Measurements from ENCODE around the gene GOLGA6D.
"Not testable (repeated sequence)": the region's sequence is repeated elsewhere in the genome, so short reads cannot be mapped to it uniquely, and the experiment has no call there.

The GOLGA6D gene

DNA sequence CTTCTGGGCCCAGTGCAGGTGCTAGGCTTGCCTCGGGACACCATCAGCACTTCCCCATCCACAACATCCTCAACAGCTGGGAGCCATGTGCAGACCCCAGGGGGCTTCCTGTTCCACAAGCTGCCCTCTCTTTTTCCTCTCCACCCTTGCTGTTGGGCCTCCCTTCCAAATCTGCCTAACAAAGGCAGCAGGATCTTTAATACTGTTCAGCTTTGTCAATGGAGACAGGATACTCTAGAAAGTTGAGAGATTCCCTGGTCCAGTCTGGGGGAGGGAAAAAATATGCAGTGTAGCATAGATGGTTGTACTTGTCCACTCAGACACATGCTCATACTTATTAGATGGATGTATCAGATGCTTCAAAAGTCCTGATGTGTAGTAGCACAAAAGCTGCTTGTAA, 4.1 kb upstream of the GOLGA6D start:
- DNase-seq (ENCODE audit: low spot score) = not testable (repeated sequence)

DNA sequence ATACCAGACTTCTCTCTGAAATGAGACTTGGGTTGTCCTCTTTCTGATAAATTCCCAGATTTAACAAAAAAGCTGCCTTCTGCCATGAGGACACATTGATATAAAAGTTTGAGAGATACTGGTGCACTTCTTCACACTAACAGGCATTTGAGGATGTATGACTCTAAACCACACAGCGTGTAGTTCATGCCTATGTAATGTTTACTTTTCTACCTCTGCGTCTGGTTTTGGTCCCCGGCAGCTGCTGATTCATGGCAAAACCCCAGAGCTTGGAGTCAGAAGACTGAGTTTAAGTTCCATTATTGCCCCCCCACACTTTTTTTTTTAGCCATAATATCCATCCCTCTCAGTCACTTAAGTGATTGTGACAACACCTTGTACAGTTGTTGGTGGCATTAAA, 1.5 kb downstream of the GOLGA6D start:
- DNase-seq (ENCODE audit: low spot score) = not testable (repeated sequence)

DNA sequence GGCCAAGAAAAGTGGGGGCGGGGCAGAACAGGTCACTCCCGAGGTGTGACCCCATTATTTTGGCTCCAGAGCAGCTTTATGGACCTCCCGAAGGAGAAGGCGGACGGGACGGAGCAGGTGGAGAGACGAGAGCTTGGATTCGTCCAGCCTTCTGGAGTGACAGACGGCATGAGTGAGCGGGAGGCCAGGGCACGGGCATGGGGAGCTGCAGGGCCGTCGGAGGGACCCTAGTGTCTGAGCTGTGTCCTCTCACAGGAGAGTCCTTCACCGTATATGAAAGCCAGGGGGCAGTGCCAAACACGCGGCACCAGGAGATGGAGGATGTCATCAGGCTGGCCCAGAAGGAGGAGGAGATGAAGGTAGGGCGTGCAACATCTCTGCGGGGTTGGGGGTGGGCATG, 11.0 kb downstream of the GOLGA6D start:
- DNase-seq (ENCODE audit: low spot score) = not testable (repeated sequence)

DNA sequence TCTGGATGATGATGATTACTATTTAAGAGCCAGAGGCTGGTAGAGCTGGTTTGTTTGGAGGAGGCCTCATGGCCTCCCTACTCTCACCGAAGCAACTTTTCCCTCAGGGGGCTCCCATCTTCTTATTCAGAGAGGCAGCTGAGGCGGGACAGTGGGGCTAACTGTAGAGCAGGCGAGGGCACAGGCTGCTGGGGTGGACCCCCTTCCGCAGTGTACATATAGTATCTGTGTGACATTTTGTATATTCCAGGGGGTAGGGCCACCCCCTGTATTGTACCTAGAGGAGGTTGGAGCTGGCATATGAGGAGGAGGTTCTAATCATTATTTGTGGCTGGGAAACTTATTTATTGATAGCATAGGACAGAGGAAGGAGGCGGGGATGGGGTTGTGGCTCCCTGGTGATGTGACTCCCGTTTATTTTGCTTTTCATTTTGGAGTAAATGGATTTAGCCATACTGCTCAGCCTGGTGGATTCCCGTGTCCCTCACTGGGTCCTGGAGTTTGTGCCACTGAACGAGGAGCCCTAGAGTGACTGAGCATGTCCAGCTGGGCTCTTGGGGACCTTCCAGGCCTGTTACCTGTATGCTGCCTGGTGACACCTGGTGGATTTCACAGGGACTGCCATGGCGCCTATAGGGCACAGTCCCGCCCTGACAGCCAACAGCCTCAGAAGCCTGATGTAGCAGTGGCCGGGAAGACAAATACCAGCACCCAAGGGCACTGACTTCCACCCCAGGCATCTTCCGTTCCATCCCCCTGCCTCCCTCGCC, 16.1 kb downstream of the GOLGA6D start:
- DNase-seq (ENCODE audit: low spot score) = not testable (repeated sequence)

DNA sequence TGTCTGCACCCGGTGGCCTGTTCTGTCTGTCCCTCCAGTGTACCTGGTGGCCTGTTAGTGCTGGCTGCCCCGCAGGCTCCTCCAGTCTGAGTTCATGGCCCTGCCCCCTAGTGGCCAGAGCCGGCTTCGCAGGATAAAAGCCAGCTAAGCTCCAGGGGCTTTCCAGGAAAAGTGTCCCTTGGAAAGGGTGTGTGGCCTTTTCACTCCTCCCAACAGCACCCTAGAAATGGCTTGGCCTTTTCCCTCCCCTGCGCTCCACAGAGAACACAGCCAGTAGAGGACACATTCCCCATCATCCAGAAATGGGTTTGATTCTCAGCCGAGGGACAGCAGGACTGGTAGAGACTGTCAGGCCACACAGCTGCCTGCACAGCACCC, 16.7 kb downstream of the GOLGA6D start:
- not testable (repeated sequence) for DNase-seq (ENCODE audit: low spot score)

DNA sequence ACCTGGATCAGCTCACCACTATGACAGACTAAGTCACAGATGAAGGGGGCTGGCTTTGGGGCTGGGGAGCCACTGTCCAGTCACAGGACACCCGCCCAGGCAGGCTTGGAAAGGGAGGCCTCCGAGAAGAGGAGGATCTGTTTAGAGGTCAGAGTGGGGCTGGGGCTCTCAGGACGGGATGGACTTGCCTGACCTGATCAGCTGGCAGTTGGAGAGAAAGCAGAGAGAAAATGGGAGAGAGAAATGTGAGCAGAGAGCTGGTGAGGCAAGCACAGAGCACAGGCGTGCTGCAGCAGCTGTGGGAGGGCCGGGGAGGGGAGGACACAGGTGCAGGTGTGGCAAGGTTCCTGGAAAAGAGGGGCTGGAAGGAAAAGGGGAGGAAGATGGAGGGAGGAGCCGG, 17.4 kb downstream of the GOLGA6D start:
- DNase-seq (ENCODE audit: low spot score) = not testable (repeated sequence)

DNA sequence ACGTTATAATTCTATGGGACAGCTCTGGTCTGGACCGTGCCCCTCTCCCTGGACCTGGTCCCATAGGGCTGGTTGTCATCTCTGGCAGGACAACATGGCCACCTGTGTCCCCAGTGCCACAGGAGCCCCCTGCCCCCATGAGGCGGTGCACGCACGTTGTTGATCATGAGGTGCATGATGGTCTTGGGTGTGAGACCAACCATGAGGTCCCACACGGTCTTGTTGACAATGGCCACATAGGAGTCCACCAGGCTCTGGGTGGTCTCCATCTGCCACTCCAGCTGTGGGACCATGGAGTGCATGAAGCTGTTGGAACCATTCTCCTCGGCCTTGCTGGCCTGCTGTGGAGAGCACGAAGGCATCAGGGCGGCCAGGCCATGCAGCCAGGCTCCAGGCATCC, 19.7 kb downstream of the GOLGA6D start:
- DNase-seq (ENCODE audit: low spot score) = no peak

DNA sequence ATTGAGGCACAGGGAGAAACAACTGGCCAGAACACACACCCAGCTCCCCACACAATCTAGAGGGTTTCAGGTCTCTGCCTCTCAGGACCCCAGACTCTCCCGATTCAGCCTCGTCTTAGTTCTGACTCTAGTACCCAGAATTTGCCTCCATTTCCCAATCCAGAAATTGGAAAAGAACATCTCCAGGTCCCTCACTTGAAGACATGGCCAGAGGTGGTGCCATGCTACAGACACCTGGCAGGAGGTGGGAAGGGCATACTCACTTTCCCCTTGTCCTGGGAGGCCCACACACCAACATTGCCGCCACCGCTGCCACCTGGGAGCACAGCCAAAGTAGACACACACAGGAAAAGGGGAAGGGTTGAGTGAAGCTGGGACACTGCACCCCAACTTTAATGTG, 20.1 kb downstream of the GOLGA6D start:
- not testable (repeated sequence) for DNase-seq (ENCODE audit: low spot score)

DNA sequence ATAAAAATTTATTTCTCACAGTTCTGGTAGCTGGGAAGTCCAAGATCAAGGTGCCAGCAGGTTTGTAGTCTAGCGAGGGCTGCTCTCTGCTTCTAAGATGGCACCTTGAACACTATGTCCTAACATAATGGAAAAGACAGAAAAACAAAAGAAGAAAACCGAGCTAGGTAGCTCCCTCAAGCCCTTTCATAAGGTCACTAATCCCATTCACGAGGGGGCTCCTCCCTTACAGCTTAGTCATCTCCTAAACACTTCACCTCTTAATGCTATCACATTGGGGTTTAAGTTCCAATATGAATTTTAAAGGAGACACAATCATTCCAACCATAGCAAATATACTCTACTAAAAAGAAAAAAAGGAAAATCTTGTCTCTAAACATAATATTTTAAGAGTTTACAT, 23.6 kb downstream of the GOLGA6D start:
- DNase-seq (ENCODE audit: low spot score) = no peak

DNA sequence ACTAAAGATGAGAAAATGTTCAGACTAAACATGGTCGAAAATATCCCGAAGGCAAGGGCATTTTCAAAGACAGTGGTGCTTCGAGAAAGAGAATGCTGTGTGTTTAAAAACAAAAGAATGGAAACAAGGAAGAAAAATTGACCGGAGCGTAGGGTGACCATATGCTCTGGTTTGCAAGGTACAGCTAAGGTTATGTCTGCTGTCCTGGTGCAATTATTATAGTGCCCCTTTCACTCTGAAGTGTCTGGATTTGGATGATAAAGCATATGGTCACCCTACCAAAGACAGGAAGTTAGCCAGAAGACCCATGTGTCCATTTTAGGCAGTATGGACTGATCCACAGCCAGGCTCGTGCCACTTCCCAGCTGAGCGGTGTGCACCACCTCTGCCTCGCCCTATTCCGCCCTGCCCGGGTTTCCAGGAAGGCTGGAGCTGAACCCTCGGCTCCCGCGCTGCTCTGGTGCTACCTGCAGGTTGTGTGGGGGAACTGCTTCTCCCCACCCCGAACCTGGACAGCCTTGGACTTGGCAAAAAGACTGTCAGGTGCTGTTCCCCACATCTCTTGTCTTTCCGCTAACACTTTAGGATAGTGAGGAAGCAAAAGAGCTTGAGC, 25.2 kb downstream of the GOLGA6D start:
- peak; percentile 94 for DNase-seq (ENCODE audit: low spot score)

DNA sequence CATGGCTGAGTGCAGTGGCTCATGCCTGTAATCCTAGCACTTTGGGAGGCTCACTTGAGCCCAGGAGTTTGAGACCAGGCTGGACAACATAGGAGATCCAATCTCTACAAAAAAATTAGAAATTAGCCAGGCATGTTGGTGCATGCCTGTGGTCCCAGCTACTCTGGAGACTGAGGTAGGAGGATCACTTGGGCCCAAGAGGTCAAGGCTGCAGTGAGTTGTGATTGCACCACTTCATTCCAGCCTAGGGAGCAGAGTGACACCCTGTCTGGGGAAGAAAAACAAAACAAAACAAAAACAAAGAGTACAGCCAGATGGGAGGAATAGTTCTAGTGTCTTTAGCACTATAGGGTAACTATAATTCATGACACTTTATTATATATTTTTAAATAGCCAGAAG, 27.1 kb downstream of the GOLGA6D start:
- DNase-seq (ENCODE audit: low spot score) = no peak

DNA sequence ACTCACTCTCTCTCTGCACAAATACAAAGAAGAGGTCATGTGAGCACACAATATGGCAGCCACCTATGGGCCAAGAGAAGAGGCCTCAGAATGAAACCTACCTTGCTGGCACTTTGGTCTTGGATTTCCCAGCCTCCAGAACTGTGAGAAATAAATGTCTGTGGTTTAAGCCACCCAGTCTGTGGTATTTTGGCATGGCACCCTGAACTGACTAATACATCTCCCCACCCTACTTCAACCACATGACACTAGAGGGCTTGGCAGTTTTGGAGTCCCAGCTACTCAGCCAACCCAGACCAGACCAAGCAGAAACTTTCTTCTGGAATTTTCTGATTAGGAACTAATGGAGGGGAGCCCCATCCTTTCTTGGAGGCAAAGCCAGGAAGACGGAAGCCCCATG, 29.9 kb downstream of the GOLGA6D start:
- DNase-seq (ENCODE audit: low spot score) = not testable (repeated sequence)

DNA sequence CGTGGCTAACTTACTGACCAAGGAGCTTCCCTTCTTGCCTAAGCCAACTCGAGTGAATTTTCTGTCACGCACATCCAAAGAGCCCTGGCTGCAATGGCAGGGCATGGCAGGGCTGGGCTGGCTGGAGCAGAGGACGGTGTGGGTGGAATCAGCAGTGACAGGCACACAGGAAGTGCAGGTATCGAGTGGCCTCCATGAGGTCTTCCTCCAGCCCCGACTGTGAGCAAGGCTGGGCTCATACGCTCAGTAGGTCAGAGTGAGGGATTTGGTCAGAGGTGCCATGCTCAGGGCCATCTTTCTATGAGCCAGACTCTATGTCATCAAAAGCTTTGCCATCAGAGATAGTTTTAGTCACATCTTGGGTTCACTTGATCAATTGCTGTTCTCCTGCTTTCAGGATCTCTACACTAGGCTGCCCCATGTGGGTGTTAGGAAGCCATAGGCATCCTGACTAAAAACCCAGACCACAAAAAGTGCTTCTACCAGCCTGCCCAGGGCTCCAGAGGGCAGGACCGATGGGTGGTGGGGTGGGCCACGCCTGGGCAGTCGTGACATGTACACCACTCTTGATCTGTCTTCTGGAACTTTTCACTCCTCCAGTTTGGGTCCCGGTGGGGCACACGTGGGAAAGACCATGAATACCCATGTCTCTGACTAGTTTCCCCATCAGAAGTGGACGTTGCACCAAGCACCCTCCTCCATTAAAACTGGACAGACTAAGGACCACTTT, 30.6 kb downstream of the GOLGA6D start:
- DNase-seq (ENCODE audit: low spot score) = no peak

DNA sequence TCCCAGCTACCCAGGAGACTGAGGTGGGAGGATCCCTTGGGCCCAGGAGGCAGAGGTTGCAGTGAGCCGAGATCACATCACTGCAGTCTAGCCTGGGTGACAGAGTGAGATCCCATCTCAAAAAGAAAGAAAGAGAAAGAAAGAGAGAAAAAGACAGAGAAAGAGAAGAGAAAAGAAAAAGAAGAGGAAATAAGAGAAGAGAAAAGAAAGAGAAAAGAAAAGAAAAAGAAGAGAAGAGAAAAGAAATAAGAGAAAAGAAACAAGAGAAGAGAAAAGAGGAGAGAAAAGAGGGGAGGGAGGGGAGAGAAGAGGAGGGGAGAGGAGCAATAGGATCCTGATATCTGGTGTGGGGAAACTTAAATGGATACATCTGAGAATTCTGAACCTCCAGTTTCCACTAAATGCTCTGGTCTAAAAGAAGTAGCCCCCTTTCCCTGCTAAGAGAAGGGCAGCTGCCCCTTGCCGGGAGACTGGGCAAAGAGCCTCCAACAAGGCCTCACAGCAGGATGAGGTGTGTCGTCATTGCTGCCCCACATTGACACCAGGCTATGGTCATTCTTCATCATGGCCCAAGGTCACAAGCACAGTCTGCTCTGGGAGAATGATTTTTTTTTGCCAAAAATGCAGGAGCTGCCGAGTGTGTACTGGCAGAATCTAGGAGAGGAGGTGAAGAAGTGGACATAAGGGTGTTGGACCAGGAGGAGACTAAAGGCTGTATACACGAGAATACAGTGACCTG, 32.1 kb downstream of the GOLGA6D start:
- DNase-seq (ENCODE audit: low spot score) = no peak

DNA sequence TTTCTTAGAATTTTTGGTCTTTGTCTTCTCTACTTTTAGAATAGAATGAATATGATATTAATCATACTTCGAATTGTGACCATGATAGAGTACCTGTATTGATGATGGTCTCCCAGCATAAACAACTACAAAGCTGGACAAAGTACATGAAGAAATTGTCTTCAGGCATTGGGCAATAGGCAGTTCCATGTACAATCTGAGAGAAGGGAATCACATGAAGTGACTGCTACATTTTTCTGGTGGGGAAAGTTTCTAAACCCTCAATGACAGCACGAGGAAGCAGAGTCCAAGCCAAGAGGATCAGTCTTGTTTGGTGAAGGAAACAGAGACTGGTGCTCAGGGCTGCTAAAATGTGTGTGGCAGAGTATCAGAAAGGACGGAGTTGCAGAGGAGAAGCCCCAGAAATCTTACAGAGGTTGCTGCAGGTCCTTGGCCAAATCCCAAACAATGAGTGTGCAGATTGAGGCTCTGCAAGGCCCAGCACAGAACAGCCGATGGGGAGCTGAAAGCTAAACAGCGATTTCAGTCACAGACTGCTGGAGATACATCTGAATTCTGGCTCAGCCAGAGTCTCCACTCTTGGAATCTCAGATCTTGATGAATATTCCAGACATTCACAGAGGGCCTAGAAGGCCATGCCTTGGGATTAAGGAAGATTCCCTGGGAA, 36.7 kb downstream of the GOLGA6D start:
- not testable (repeated sequence) for DNase-seq (ENCODE audit: low spot score)

DNA sequence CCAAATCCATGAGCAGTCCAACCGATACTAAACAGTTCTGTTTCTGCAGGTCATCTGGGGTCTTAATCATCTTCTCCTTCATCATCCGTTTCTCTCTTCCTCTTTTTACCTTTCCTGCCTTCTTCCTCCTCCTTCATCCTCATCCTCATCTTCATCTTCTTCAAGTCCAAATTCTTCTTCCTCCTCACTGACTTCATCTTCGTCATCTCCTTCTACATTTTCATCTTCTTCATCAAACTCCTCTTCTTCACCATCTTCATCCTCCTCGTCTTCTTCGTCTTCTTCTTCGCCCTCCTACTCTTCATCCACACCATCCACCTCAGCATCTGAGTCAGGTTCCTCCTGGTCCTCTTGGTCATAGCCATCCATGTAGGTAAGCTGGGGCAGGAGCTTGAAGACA, 39.1 kb downstream of the GOLGA6D start:
- no peak for DNase-seq (ENCODE audit: low spot score)

DNA sequence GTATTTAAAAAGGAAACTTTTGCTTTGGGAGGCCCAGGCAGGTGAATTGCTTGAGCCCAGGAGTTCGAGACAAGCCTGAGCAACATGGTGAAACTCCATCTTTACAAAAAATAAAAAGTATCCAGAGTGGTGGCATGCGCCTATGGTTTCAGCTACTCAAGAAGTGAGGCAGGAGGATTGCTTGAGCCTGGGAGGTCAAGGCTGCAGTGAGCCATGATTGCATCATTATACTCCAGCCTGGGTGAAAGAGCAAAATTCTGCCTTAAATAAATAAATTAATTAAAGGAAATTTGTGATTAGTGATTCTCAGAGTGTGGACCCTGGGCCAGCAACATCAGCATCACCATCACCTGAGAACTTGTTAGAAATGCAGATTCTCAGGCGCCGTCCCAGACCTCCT, 43.3 kb downstream of the GOLGA6D start:
- DNase-seq (ENCODE audit: low spot score) = no peak

DNA sequence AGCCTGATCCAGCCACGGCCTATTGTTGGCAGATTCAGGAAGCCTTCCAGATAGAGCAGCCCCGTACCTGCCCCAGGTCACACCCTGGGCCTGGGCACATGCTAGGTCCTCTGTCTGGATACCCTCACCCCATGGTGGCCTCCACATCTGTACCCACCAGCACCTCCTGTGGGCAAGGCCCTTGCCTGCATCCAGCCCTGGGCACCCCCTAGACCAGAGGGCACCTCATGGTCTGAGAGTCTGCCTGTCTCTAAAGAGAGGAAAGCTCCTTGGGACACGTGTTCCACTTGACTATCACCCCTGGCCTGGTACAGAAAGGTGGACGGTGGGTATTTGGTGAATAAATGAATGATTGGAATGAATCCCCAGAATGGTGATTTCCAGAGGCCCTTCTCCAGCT, 44.4 kb downstream of the GOLGA6D start:
- DNase-seq (ENCODE audit: low spot score) = no peak

DNA sequence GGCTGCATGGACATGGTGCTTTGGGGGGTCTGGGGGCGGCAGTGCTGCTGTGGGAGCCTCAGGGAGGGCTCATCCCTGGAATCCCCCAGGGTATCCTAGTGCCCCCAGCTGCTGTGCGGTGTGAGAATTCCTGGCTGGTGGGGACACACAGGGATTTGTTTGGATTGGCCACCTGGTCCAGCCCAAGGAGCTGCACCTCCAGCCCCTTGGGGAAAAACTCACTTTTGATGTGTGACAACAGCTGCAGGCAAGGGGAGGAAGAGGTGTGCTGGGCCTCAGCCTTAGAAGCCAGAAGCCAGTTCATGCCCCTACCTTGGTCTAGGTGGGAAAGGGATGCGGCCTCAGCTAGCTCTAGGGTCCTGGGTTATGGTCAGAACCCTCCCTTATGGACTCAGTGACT, 44.9 kb downstream of the GOLGA6D start:
- DNase-seq (ENCODE audit: low spot score) = no peak

DNA sequence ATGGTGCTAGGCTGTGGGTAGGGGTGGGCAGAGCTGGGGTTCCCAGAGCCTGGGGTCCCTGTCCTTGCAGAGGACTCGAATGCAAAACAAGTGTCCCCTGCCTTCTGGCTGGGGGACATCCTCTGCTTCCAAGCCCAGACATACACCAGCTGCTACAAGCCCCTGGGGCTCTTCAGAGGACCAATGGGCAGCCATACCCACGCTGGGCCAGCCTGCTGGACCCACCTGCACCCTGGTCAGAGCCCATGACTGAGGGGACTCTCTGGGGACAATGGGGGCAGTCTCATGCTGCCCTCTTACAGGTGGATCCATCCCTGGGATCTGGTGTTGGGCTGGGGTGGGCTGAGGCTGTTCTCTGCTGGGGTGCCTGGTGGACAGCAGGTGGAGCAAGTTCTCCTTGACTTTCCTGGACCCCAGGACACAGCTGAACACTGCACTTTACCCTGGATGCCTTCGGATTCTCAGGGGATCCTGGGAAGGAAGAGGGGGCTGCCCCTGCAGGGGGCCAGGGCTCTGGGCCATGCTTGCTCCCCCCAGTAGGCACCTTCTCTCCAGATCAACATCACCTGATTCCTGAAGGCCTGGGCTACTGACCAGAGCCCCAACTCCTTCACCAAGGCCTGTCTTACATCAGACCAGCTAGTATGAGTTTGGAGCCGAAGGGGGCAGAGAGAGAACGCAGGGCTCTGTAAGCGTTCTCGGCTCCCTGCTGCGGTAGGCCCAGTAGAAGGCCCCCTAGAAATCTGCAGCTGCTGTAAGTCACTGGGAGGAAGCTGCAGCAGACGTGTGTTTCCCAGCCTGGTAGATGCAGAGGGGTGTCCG, 46.1 kb downstream of the GOLGA6D start:
- DNase-seq (ENCODE audit: low spot score) = no peak

DNA sequence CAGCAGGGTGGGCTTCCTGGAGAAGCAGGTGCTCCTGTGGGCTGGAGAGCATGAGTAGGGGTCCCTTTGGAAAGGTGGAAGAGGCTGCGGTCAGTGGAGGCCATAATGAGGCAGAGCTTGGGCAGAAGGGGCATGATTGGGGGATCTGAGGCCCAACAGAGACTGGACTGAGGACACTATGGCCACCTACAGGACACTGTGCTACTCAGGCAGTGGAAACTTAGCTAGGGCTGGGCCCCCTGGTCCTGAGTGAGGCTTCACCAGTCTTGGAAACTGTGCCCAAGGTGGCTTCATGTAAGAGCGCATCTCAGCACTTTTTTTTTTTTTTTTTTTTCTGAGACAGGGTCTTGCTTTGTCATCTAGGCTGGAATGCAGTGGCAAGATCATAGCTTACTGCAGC, 46.9 kb downstream of the GOLGA6D start:
- DNase-seq (ENCODE audit: low spot score) = no peak

Measured in HuH-7.5 (cell line).